Stimulated activated CD8-positive, alpha-beta memory T cell treated with anti-CD3 and anti-CD28 coated beads, Interleukin-7, amount 100 ng/mL, for 48 hours (primary cell): ENCODE data around the gene RNF181.
"Not testable (repeated sequence)": the region's sequence is repeated elsewhere in the genome, so short reads cannot be mapped to it uniquely, and the experiment has no call there.

Experiments used
- DNase-seq, 2 donors: peaks; one replicate each; pipeline ENCODE4 v3.0.0-alpha.2; 2020; ENCODE audit warnings: low read depth in 1 of 2; ENCODE audit errors: extremely low read depth in 1 of 2

The RNF181 gene

GRCh38 chr2:85595301-85596025 is at the start of gene RNF181:
TSS of gene RNF181 (plus strand) at chr2:85595745. CDS start at chr2:85595764, 19 bp downstream.
- DNase-seq: peak; percentile 71 to 90

DNA sequence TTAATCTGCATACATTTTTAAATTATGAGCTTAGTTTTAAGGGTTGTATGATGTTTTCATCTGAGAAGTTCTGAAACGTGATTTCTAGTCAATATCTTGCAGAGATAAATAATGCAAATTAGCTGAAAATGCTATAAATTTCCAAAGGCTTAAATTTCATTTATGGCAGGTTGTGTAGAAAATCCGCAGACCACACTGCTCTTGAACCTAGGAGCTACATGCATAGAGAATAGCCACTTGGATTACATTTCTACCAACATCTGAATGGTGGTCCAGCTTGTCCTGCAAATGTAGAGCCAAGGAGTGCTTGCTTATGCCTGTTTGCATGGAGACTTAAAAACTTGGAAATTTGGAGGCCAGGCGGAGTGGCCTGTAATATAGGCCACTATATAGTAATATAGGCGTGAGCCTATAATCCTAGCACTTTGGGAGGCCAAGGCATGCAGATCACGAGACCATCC is 49.7 kb upstream of the RNF181 start:
- DNase-seq: no peak

GRCh38 chr2:85547089-85547858 is 48.3 kb upstream of the RNF181 start:
- no peak for DNase-seq

DNA sequence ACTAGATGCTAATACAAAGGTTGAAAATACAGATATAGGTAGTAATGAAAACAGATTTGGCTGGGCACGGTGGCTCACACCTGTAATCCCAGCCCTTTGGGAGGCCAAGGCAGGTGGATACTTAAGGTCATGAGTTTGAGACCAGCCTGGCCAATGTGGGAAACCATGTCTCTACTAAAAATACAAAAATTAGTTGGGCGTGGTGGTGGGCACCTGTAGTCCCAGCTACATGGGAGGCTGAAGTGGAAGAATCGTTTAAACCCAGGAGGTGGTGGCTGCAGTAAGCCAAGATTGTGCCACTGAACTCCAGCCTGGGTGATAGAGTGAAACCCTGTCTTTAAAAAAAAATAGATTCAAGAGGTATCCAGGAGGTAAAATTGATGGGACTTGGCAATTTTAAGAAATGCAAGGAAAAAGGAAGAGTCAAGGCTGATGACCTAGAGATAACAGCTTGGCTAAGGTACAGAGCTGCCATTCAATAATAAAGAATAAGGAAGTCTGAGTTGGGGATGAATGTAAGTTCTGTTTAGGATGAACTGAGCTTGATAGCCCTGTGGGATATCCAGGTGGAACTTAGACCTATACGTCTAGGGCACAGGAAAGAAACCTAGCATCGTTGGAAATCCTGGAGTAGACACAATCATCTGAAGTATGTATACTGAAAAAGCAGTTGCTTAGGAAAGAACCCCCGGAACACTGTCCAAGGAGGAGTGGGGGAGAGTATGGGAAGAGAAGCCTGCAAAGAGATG is 47.5 kb upstream of the RNF181 start:
- no peak for DNase-seq

- no peak for DNase-seq
These were observed 47.0 kb upstream of the RNF181 start for GRCh38 chr2:85548608-85548900.

GRCh38 chr2:85549095-85549494 is 46.5 kb upstream of the RNF181 start:
- DNase-seq: no peak

DNA sequence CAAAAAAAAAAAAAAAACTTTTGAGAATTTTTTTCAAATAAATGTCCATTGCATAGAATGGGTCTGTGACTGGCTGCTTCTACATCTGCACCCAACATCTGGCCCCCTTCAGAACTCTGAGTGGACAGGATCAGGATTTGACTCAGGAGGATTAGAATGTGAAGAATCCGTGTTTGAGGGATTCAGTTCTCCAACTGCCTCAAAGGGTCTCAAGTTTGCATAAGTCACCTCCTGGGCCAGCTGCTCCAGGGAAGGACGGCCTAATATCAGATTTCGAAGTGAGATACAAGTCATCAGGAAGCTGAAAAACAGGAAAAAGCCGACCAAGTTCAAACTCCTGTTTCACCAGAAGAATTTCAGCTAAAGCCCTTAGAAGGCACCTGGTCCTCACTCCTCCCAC is 45.7 kb upstream of the RNF181 start:
- DNase-seq: no peak

GRCh38 chr2:85550486-85550885 is 45.1 kb upstream of the RNF181 start:
- no peak for DNase-seq

GRCh38 chr2:85551698-85552678 is 43.6 kb upstream of the RNF181 start:
- peak in 1 of 2 donors; percentile 70 for DNase-seq

GRCh38 chr2:85553184-85553583 is 42.4 kb upstream of the RNF181 start:
- DNase-seq: no peak

DNA sequence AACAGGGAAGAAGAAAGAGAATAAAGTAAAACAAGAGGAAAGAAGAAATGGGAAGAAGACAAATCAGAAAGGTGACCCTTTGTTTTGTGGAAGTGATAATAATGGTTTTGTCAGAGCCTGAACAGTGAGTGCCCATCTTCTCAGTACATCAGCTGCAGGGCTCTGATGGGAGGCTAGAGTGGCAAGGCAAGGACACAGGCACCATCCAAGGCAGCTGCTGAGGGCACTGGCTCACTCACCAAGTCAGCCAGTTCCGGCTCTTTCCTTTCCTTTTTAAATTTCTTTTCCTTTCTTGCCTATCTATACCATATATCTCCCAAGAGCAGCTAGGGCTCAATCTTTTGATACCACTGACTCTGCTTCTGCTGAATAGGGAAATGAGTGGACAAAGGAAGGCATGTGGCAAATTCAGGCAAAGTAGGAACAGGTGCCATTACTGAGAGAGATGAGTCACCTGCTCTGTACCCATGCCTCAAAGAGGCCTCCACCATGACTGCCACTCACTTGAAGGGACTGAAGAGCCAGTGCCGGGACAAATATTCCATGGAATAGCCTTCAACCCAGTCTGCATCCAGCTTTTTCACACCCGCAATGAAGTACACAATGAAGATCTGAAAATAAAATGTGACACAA is 40.4 kb upstream of the RNF181 start:
- DNase-seq: no peak

DNA sequence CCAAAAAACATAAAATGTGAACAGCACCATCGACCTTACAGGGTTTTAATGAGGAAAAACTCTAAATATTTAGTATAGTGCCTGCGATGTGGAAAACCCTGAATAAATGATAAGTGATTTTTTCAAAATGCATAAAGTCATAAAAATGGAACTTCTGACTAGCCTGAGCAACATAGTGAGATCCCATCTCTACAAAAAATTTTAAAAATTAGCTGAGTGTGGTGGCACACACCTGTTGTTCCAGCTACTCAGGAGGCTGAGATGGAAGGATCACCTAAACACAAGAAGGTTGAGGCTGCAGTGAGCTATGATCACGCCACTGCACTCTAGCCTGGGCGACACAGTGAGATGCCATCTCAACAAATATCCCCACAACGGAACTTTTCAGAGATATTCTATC is 38.4 kb upstream of the RNF181 start:
- DNase-seq: no peak

GRCh38 chr2:85558160-85558559 is 37.4 kb upstream of the RNF181 start:
- no peak for DNase-seq

DNA sequence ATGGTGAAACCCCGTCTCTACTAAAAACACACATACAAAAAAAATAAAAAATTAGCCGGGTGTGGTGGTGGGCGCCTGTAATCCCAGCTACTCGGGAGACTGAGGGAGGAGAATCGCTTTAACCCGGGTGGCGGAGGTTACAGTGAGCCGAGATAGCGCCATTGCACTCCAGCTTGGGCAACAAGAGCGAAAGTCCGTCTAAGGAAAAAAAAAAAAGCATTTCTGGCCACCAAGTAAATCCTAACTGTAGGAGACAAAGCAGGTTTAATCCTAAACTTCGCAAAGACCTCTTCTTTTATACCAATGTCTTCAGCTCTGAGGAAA is 35.2 kb upstream of the RNF181 start:
- not testable (repeated sequence) for DNase-seq

- DNase-seq: peak in 1 of 2 donors; percentile 42
These were observed 34.7 kb upstream of the RNF181 start for GRCh38 chr2:85560812-85561279.

GRCh38 chr2:85561280-85562212 is 34.0 kb upstream of the RNF181 start, which contains the start of gene GGCX:
TSS of gene GGCX (minus strand) at chr2:85561493. CDS start at chr2:85561428, 65 bp downstream.
- DNase-seq: peak; percentile 92

GRCh38 chr2:85564144-85564563 is 31.4 kb upstream of the RNF181 start:
- no peak for DNase-seq

DNA sequence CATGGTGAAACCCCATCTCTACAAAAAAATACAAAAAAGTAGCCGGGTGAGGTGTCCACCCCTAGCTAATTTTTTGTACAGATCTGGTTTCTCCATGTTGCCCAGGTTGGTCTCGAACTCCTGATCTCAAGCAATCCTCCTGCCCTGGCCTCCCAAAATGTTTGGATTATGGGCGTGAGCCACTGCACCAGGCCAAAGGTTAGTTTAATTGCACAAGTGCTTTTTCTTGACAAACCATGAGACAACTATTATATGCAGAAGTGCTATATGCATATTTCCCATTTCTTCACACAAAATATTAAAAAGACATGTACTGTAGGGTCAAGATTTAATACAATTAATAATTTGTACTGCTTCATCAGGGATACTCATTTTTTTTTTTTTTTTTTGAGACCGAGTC is 29.3 kb upstream of the RNF181 start:
- DNase-seq: no peak

GRCh38 chr2:85575739-85576138 is 19.8 kb upstream of the RNF181 start:
- no peak for DNase-seq
